ENCODE measurements around the gene TOMM6. TPM values are rescaled to one million over a fixed set of nuclear protein-coding genes. Genes with fewer than 3 reads are reported as not detected.

Gene TOMM6
- total RNA-seq, 1 donor from 2014 or later: 92.4 TPM

GRCh38 chr6:41784581-41785171 is 2.8 kb upstream of the TOMM6 start:
- Histone ChIP-seq H3K4me1 (ENCODE audit: control insufficient read depth in 3 of 3, insufficient read depth in 3 of 3, low read length in 3 of 3) (peaks cover 32 to 49% (median 32%) of the 10 kb centered on the region in 3 donors), H3K27ac (ENCODE audit: low read depth, low read length) (no peak overlapping the region), H3K4me3 (ENCODE audit: low read length in 3 of 3) (no peak overlapping the region), H3K9me3 (ENCODE audit: control insufficient read depth in 3 of 3, low read length in 3 of 3) (no peaks in the 10 kb centered on the region), H3K9ac (ENCODE audit: low read depth in 1 of 3, low read length in 3 of 3) (no peak overlapping the region), H3K27me3 (ENCODE audit: control insufficient read depth in 3 of 3, insufficient read depth in 3 of 3, low read length in 3 of 3) (no peaks in the 10 kb centered on the region), H3K36me3 (ENCODE audit: control insufficient read depth in 3 of 3, insufficient read depth in 3 of 3, low read length in 3 of 3) (peaks cover 6 to 11% (median 8%) of the 10 kb centered on the region in 3 donors)

GRCh38 chr6:41785254-41785653 is 2.2 kb upstream of the TOMM6 start:
- Histone ChIP-seq H3K9me3 (ENCODE audit: control insufficient read depth in 3 of 3, low read length in 3 of 3) (no peaks in the 10 kb centered on the region), H3K4me1 (ENCODE audit: control insufficient read depth in 3 of 3, insufficient read depth in 3 of 3, low read length in 3 of 3) (peaks cover 32 to 49% (median 32%) of the 10 kb centered on the region in 3 donors), H3K4me3 (ENCODE audit: low read length in 3 of 3) (no peak overlapping the region), H3K9ac (ENCODE audit: low read depth in 1 of 3, low read length in 3 of 3) (no peak overlapping the region), H3K27me3 (ENCODE audit: control insufficient read depth in 3 of 3, insufficient read depth in 3 of 3, low read length in 3 of 3) (no peaks in the 10 kb centered on the region), H3K27ac (ENCODE audit: low read depth, low read length) (no peak overlapping the region), H3K36me3 (ENCODE audit: control insufficient read depth in 3 of 3, insufficient read depth in 3 of 3, low read length in 3 of 3) (peaks cover 10 to 15% (median 11%) of the 10 kb centered on the region in 3 donors)

GRCh38 chr6:41785689-41786450 is 1.6 kb upstream of the TOMM6 start:
- peaks cover 10 to 20% (median 15%) of the 10 kb centered on the region in 3 donors for H3K36me3 ChIP-seq (ENCODE audit: control insufficient read depth in 3 of 3, insufficient read depth in 3 of 3, low read length in 3 of 3)
- H3K9ac ChIP-seq (ENCODE audit: low read depth in 1 of 3, low read length in 3 of 3): peak overlapping the region in 2 of 3 donors; percentile 62 to 78
- H3K27me3 ChIP-seq (ENCODE audit: control insufficient read depth in 3 of 3, insufficient read depth in 3 of 3, low read length in 3 of 3): no peaks in the 10 kb centered on the region
- H3K4me1 ChIP-seq (ENCODE audit: control insufficient read depth in 3 of 3, insufficient read depth in 3 of 3, low read length in 3 of 3): peaks cover 30 to 47% (median 30%) of the 10 kb centered on the region in 3 donors
- no peaks in the 10 kb centered on the region for H3K9me3 ChIP-seq (ENCODE audit: control insufficient read depth in 3 of 3, low read length in 3 of 3)
- no peak overlapping the region for H3K27ac ChIP-seq (ENCODE audit: low read depth, low read length)
- peak overlapping the region; percentile 33 to 82 (median 74) for H3K4me3 ChIP-seq (ENCODE audit: low read length in 3 of 3)

- Histone ChIP-seq H3K4me3 (ENCODE audit: low read length in 3 of 3) (peak overlapping the region; percentile 82 to 98 (median 89)), H3K9me3 (ENCODE audit: control insufficient read depth in 3 of 3, low read length in 3 of 3) (no peaks in the 10 kb centered on the region), H3K9ac (ENCODE audit: low read depth in 1 of 3, low read length in 3 of 3) (peak overlapping the region; percentile 95 to 100 (median 100)), H3K4me1 (ENCODE audit: control insufficient read depth in 3 of 3, insufficient read depth in 3 of 3, low read length in 3 of 3) (peaks cover 22 to 40% (median 23%) of the 10 kb centered on the region in 3 donors), H3K27ac (ENCODE audit: low read depth, low read length) (peak overlapping the region; percentile 88), H3K27me3 (ENCODE audit: control insufficient read depth in 3 of 3, insufficient read depth in 3 of 3, low read length in 3 of 3) (no peaks in the 10 kb centered on the region), H3K36me3 (ENCODE audit: control insufficient read depth in 3 of 3, insufficient read depth in 3 of 3, low read length in 3 of 3) (peaks cover 10 to 23% (median 15%) of the 10 kb centered on the region in 3 donors)
Measured at GRCh38 chr6:41786451-41787218, 859 bp upstream of the TOMM6 start.

GRCh38 chr6:41789390-41789724 is 1.9 kb downstream of the TOMM6 start:
- no peaks in the 10 kb centered on the region for H3K9me3 ChIP-seq (ENCODE audit: control insufficient read depth in 3 of 3, low read length in 3 of 3)
- H3K4me1 ChIP-seq (ENCODE audit: control insufficient read depth in 3 of 3, insufficient read depth in 3 of 3, low read length in 3 of 3): peaks cover 19 to 34% (median 24%) of the 10 kb centered on the region in 3 donors
- H3K36me3 ChIP-seq (ENCODE audit: control insufficient read depth in 3 of 3, insufficient read depth in 3 of 3, low read length in 3 of 3): peaks cover 15 to 29% (median 15%) of the 10 kb centered on the region in 3 donors
- H3K27ac ChIP-seq (ENCODE audit: low read depth, low read length): no peak overlapping the region
- H3K27me3 ChIP-seq (ENCODE audit: control insufficient read depth in 3 of 3, insufficient read depth in 3 of 3, low read length in 3 of 3): no peaks in the 10 kb centered on the region
- H3K9ac ChIP-seq (ENCODE audit: low read depth in 1 of 3, low read length in 3 of 3): no peak overlapping the region
- no peak overlapping the region for H3K4me3 ChIP-seq (ENCODE audit: low read length in 3 of 3)

DNA sequence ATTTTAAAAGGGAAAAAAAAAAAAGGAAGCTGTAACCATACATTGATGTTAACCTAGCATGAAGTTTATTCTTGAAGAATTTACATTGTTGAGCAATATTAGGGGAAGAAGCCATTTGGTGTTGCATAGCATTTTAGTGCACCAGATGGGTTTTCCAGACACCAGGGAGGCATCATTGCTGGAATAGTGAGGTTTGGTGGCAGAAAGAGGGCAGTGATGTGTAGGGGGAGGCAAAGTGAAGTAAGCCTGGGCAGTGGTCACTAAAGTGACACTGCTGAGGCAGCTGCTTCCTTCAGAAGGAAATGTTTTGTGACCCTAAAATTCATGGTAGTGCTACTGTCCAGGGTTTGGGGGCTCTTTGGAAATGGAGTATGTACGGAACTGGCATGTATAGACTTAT is 2.6 kb downstream of the TOMM6 start:
- no peaks in the 10 kb centered on the region for H3K9me3 ChIP-seq (ENCODE audit: control insufficient read depth in 3 of 3, low read length in 3 of 3)
- H3K4me3 ChIP-seq (ENCODE audit: low read length in 3 of 3): no peak overlapping the region
- H3K27ac ChIP-seq (ENCODE audit: low read depth, low read length): no peak overlapping the region
- H3K36me3 ChIP-seq (ENCODE audit: control insufficient read depth in 3 of 3, insufficient read depth in 3 of 3, low read length in 3 of 3): peaks cover 15 to 34% (median 15%) of the 10 kb centered on the region in 3 donors
- H3K9ac ChIP-seq (ENCODE audit: low read depth in 1 of 3, low read length in 3 of 3): no peak overlapping the region
- no peaks in the 10 kb centered on the region for H3K27me3 ChIP-seq (ENCODE audit: control insufficient read depth in 3 of 3, insufficient read depth in 3 of 3, low read length in 3 of 3)
- H3K4me1 ChIP-seq (ENCODE audit: control insufficient read depth in 3 of 3, insufficient read depth in 3 of 3, low read length in 3 of 3): peaks cover 18 to 27% (median 20%) of the 10 kb centered on the region in 3 donors

GRCh38 chr6:41791305-41791704 is 3.8 kb downstream of the TOMM6 start:
- Histone ChIP-seq H3K36me3 (ENCODE audit: control insufficient read depth in 3 of 3, insufficient read depth in 3 of 3, low read length in 3 of 3) (peaks cover 15 to 43% (median 16%) of the 10 kb centered on the region in 3 donors), H3K4me1 (ENCODE audit: control insufficient read depth in 3 of 3, insufficient read depth in 3 of 3, low read length in 3 of 3) (peaks cover 6 to 15% (median 13%) of the 10 kb centered on the region in 3 donors), H3K27me3 (ENCODE audit: control insufficient read depth in 3 of 3, insufficient read depth in 3 of 3, low read length in 3 of 3) (no peaks in the 10 kb centered on the region), H3K9ac (ENCODE audit: low read depth in 1 of 3, low read length in 3 of 3) (no peak overlapping the region), H3K4me3 (ENCODE audit: low read length in 3 of 3) (no peak overlapping the region), H3K9me3 (ENCODE audit: control insufficient read depth in 3 of 3, low read length in 3 of 3) (no peaks in the 10 kb centered on the region), H3K27ac (ENCODE audit: low read depth, low read length) (no peak overlapping the region)

DNA sequence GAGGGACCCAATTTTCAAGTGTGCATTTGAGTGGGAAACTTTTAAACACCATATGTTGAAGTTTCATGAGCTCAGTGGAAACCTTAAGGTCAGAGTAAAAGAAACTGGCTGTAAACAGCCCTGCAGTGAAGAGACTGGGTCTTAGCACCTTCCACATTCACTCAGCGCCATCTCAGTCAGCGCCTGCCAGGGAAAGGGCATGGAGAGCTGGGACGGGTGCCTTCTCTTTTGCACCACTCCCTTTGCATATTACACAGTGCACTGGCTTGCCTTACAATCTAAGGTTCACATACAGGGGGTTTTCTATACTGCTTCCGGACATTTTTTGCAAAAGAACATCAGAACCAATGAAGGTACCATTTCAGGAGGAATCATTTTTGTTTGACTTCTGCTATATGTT is 4.5 kb downstream of the TOMM6 start:
- Histone ChIP-seq H3K4me3 (ENCODE audit: low read length in 3 of 3) (no peak overlapping the region), H3K27ac (ENCODE audit: low read depth, low read length) (no peak overlapping the region), H3K27me3 (ENCODE audit: control insufficient read depth in 3 of 3, insufficient read depth in 3 of 3, low read length in 3 of 3) (no peaks in the 10 kb centered on the region), H3K9ac (ENCODE audit: low read depth in 1 of 3, low read length in 3 of 3) (no peak overlapping the region), H3K9me3 (ENCODE audit: control insufficient read depth in 3 of 3, low read length in 3 of 3) (no peaks in the 10 kb centered on the region), H3K36me3 (ENCODE audit: control insufficient read depth in 3 of 3, insufficient read depth in 3 of 3, low read length in 3 of 3) (peaks cover 15 to 47% (median 19%) of the 10 kb centered on the region in 3 donors), H3K4me1 (ENCODE audit: control insufficient read depth in 3 of 3, insufficient read depth in 3 of 3, low read length in 3 of 3) (peaks cover 6 to 13% (median 10%) of the 10 kb centered on the region in 3 donors)

GRCh38 chr6:41796474-41796873 is 9.0 kb downstream of the TOMM6 start:
- no peaks in the 10 kb centered on the region for H3K27me3 ChIP-seq (ENCODE audit: control insufficient read depth in 3 of 3, insufficient read depth in 3 of 3, low read length in 3 of 3)
- H3K27ac ChIP-seq (ENCODE audit: low read depth, low read length): no peak overlapping the region
- no peak overlapping the region for H3K4me3 ChIP-seq (ENCODE audit: low read length in 3 of 3)
- H3K36me3 ChIP-seq (ENCODE audit: control insufficient read depth in 3 of 3, insufficient read depth in 3 of 3, low read length in 3 of 3): peaks cover 9 to 40% (median 21%) of the 10 kb centered on the region in 3 donors
- H3K4me1 ChIP-seq (ENCODE audit: control insufficient read depth in 3 of 3, insufficient read depth in 3 of 3, low read length in 3 of 3): peaks cover 0 to 4% (median 0%) of the 10 kb centered on the region in 3 donors
- no peaks in the 10 kb centered on the region for H3K9me3 ChIP-seq (ENCODE audit: control insufficient read depth in 3 of 3, low read length in 3 of 3)
- H3K9ac ChIP-seq (ENCODE audit: low read depth in 1 of 3, low read length in 3 of 3): no peak overlapping the region
